NCI-H128 (cell line): Measurements from ENCODE around the gene HOXB13.
"Not testable (repeated sequence)": the region's sequence is repeated elsewhere in the genome, so short reads cannot be mapped to it uniquely, and the experiment has no call there.

Source experiments
- DNase-seq: peaks from one replicate; lab custom pipeline; 2025; ENCODE audit not compliant: unreplicated experiment; lab: John Stamatoyannopoulos, UW

Gene HOXB13

GRCh38 chr17:48726916-48727286, 1.6 kb downstream of the HOXB13 start:
- DNase-seq: no peak

- DNase-seq: no peak
Observed at GRCh38 chr17:48726114-48726915, 2.2 kb downstream of the HOXB13 start.

GRCh38 chr17:48725288-48726064, 3.1 kb downstream of the HOXB13 start:
- DNase-seq: no peak

- no peak for DNase-seq
Observed at GRCh38 chr17:48725004-48725287, 3.6 kb downstream of the HOXB13 start.

DNA sequence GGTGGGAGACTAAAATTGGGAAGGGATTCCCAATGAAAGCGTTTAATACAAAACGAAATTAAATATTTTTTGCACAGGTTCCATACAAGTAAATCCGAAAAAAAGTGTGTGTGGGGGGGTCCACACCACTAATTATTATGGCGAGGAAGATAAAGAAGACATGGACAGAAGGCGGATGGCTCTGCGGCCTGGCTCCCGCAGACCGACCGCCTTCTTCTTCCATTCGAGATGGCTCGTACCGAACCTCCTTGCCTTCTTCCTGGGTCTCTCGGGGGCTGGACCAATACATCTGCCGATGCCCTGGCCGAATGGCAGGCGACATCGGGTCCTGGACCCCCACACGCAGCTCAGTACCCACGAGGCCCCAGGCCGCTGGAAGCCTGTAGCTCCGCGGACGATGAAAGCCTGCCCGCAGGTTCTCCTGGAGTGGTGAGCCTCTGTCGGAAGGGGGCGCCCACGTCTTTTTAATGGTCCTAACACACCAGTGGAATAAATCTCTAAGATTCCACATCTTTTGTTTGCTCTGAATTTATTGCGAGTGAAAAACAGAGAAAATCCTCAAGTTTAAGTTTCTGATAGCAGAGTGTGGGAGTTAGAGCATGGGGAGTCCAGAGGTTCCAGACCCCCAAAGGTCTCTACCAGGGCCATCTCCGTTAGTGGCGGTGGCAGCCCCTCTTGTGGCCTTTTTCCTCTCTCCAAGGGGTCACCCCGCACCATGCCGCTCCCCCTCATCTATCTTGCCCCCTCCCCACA, 4.1 kb downstream of the HOXB13 start:
- peak; percentile 12 for DNase-seq

DNA sequence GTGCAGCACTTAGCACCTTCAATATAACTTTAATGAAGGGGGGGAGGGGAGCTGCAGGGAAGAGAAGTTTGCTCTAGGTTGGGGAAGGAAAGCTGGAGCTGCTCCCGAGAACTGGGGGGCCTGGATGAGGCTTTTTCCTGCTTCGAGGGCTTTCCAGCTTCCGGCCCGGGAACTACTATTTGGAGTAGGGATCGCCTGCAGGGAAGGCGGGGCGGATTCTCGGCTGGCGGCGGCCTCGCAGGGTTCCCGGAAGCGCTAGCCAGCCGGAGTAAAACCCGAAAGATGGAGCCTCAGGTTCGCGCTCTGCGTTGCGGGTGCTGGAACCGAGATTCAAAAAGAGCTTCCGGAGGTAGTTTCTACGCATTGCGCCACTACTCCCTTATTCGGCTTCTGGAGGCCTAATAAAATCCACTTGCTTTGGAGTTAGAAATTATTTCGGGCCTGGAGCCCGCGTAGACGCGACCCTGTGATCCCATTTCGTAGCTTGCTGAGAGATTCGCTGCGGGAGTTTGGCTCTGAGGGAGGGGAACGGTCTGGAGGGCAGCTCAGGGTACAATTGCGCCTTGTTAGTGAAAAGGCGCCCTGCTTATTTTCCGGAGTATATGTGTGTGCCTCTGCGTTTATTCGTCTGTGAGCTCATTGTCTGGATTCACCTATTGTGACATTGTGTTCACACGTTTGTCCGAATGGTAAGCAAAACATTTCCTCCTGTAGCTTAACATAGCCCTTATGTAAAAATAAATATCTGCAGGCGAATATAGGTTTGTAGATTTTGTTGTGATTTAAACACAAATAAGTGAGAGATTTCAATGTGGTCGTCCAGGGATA, 4.9 kb downstream of the HOXB13 start:
- DNase-seq: no peak

GRCh38 chr17:48722915-48723422, 5.6 kb downstream of the HOXB13 start, which contains the start of gene PRAC2:
Gene PRAC2, plus strand, starts transcription at chr17:48723185. Its CDS starts 1,226 bp downstream, at chr17:48724411.
- no peak for DNase-seq

GRCh38 chr17:48722201-48722907, 6.2 kb downstream of the HOXB13 start, which contains the start of gene PRAC1:
Gene PRAC1, minus strand, starts transcription at chr17:48722518. Its CDS starts 126 bp downstream, at chr17:48722392.
- DNase-seq: no peak

DNA sequence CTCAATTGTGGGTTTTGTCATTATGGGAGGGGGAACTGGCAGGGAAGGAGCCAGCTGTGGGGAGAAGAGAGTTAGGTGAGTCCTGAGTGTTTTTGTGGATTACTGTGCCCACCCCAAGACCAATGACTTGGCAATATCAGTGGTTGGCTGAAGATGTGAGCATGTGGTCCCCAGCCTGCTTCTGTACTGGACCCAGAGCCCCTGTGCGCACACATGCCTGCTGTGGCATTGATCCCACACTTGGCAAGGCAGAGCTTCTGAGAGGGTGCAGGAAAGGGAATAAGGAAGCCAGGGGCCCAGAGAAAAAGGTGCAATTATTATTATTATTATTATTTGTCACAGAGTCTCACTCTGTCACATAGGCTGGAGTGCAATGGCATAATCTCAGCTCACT, 7.5 kb downstream of the HOXB13 start:
- no peak for DNase-seq

- no peak for DNase-seq
Observed at GRCh38 chr17:48720266-48721008, 8.1 kb downstream of the HOXB13 start.

DNA sequence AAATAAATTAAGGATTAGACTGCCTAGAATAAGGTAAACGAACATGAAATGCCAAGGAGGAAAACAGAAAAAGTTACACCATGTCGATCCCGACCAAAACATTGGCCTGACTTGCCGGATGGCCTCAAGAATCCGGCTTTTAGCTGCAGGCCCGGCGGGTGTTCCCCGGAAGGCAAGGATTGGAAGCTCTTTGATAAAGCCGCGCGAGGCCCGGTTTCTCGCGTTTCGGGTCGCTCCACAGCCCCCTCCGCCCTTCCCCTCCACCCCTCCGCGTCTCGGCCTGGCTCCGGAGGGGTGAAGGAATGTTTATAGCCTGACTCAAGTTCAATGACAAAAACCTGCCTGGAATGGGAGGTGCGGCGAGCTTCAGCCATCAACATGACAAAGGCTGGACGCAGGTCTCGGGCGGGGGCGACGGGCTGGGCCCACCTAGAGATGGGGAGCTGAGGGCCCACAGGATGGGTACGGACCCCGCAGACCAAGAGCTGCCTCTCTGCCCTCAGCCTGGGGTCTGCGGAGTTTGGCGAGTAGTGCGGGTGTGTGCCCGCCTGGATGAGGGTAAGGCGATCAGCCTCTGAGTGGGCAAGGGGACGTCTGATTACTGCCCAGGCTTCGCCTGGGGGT, 8.8 kb downstream of the HOXB13 start:
- DNase-seq: no peak

DNA sequence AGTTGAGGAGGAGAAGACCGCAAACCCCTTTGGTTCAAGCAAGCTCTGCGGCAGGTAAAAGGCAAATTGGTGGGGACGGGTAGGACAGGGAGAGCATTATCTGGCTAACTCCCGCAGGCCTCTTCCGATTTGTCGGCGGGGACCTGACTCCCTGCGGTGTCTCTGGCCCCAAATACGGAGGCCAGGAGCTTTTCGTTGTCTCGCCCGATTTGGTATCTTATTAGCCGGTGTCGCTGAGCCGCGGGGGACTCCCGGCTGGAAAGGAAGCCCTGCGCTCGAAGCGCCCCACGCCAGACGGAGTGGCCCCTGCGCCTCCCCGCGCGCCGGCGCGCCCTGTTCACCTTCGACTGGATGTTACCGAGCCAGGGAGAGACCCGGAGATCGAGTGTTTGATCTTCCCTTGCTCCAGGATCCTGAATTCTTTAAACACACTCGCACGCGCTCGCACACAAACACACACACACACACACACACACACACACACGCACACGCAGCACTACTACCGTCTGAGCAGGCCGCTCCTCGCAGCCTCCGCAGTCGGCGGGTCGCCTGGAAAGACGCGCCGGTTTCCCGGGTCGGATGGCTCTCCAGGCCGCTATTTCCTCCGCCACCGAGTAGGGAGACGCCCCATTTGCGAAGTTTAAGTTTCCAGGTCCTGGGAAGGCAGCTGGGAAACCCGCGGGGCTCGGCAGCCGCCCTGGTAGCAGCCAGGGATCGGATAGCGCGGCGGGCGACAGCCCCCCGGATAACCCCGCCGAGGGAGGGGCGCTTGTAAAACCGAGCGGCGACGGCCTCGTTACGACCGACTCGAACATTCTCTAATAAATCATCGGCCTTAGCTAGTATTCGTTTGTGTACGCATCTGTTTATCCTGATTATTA, 9.5 kb downstream of the HOXB13 start:
- no peak for DNase-seq

DNA sequence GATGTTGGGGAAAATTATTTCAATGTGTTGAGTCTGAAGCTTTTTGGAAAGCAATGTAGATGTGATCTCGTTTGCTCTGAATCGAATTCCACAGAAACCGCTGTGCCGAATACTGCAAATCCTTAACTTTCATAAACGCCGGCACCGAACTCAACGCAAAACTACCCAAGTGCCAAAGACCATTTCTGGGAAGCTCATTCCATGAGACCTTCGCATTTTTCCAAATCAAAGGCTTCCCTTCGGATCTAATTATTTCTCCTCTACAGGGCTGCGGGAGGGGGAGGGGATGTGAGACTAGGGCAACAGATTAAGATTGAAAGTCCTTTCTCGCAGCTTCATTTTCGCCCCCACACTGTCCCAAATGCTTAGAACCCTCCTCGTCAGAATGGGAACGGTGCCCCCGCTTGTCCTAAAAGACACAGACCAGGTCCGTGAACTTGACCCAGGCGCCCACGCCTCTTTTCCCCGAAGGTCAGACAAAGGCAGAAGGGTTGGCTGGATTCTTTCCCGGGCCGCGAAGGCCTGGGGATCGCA, 10.3 kb downstream of the HOXB13 start:
- no peak for DNase-seq

- DNase-seq: no peak
Observed at GRCh38 chr17:48717367-48718226, 11.0 kb downstream of the HOXB13 start.

DNA sequence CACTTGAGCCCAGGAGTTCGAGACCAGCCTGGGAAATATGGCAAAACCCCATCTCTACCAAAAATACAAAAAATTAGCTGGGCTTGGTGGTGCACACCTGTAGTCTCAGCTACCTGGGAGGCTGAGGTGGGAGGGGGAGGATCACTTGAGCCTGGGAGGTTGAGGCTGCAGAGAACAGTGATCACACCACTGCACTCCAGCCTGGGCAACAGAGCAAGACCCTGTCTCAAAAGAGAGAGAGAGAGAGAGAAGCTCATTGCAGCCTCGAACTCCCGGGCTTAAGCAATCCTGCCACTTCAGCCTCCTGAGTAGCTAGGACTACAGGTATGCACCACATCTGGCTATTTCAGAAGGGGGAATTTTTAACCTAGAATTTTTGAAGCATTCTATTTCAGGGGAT, 12.0 kb downstream of the HOXB13 start:
- DNase-seq: not testable (repeated sequence)

- no peak for DNase-seq
Observed at GRCh38 chr17:48715496-48716399, 12.8 kb downstream of the HOXB13 start.
